Cardiac septum (tissue), 1 donor: Measurements from ENCODE around the gene CSGALNACT2. TPM values are rescaled to one million over a fixed set of nuclear protein-coding genes. Genes with fewer than 3 reads are reported as not detected.

Source experiments
- DNase-seq: peaks from one replicate; pipeline ENCODE4 v3.0.0-alpha.2; 2020; ENCODE audit warnings: low spot score
- intact Hi-C: fragments of 100-400 bp; cut with DNase I; formaldehyde crosslinking; loops from one replicate; pipeline ENCODE4 v1.14.0; 2022
- total RNA-seq: library from RNA; stranded (reverse); fragmentation: NEBNext Ultra II Directional; extraction: Animal tissue kit (Norgen Biotek cat#: 25700); gene quantifications from one replicate; pipeline ENCODE4 v1.2.1, GENCODE V29; 2021
- donor health status: DM: no; HTN: no; CAD: no.

CSGALNACT2 gene
- total RNA-seq, 1 donor from 2014 or later = 14.2 TPM

GRCh38 chr10:43110338-43111071 is 27.7 kb upstream of the CSGALNACT2 start:
- DNase-seq = no peak
- intact Hi-C loops = no loop called here

GRCh38 chr10:43111101-43111500 is 27.1 kb upstream of the CSGALNACT2 start:
- DNase-seq = no peak
- intact Hi-C loops = no loop called here

GRCh38 chr10:43111921-43112607 is 26.2 kb upstream of the CSGALNACT2 start:
- intact Hi-C loops = no loop called here
- DNase-seq = no peak

- intact Hi-C loops = no loop called here
- peak; percentile 68 for DNase-seq
Measured at GRCh38 chr10:43112608-43112961, 25.7 kb upstream of the CSGALNACT2 start.

GRCh38 chr10:43113201-43114087 is 24.8 kb upstream of the CSGALNACT2 start:
- intact Hi-C loops = no loop called here
- peak; percentile 68 for DNase-seq

GRCh38 chr10:43114088-43114742 is 24.0 kb upstream of the CSGALNACT2 start:
- intact Hi-C loops = no loop called here
- peak; percentile 71 for DNase-seq

- DNase-seq = peak; percentile 70
- intact Hi-C loops = no loop called here
Measured at GRCh38 chr10:43114743-43115611, 23.3 kb upstream of the CSGALNACT2 start.

- intact Hi-C loops = no loop called here
- DNase-seq = peak; percentile 60
Measured at GRCh38 chr10:43115881-43116595, 22.2 kb upstream of the CSGALNACT2 start.

- intact Hi-C loops = no loop called here
- no peak for DNase-seq
Measured at GRCh38 chr10:43116596-43116995, 21.6 kb upstream of the CSGALNACT2 start.

- DNase-seq = peak; percentile 65
Measured at GRCh38 chr10:43117031-43117776, 21.0 kb upstream of the CSGALNACT2 start.

GRCh38 chr10:43117777-43118583 is 20.3 kb upstream of the CSGALNACT2 start:
- DNase-seq = no peak
- intact Hi-C loops = no loop called here

More at GRCh38 chr10:43117031-43117776, 21.0 kb upstream of the CSGALNACT2 start:
- intact Hi-C loops = no loop called here

GRCh38 chr10:43118631-43119415 is 19.4 kb upstream of the CSGALNACT2 start:
- DNase-seq = peak; percentile 74
- intact Hi-C loops = no loop called here

GRCh38 chr10:43119416-43120115 is 18.7 kb upstream of the CSGALNACT2 start:
- intact Hi-C loops = no loop called here
- peak; percentile 71 for DNase-seq

- DNase-seq = peak; percentile 44
Measured at GRCh38 chr10:43120116-43120928, 17.9 kb upstream of the CSGALNACT2 start.

More at GRCh38 chr10:43120116-43120928, 17.9 kb upstream of the CSGALNACT2 start:
- intact Hi-C loops = no loop called here
